ENCODE measurements around the gene DHRS3. TPM values are rescaled to one million over a fixed set of nuclear protein-coding genes. Genes with fewer than 3 reads are reported as not detected.

The DHRS3 gene
- total and polyA plus RNA-seq, 2 of the 13 experiments (the other 11 are each of a cell fraction or from before 2014, with no cell fraction given): 48.5 to 90.5 TPM

GRCh38 chr1:12656575-12656974 lies 38.6 kb upstream of the DHRS3 start (continued):
- TF ChIP-seq ZBTB2 (CRISPR knock-in tag; IDR thresholded peaks at IDR 0.05; ENCODE audit: low read depth) (no peak), PCBP1 (IDR thresholded peaks at IDR 0.05; ENCODE audit: borderline replicate concordance, low read depth, low read length) (no peak), EED (CRISPR knock-in tag; IDR thresholded peaks at IDR 0.05) (no peak), RXRB (CRISPR knock-in tag; IDR thresholded peaks at IDR 0.05; ENCODE audit: borderline replicate concordance) (no peak), SOX13 (IDR thresholded peaks at IDR 0.05) (no peak), SOX13 (CRISPR knock-in tag; conservative IDR thresholded peaks at IDR 0.05 in 1 of 2, IDR thresholded peaks at IDR 0.05 in 1 of 2) (no peak), ZNF567 (CRISPR knock-in tag; IDR thresholded peaks at IDR 0.05; ENCODE audit: borderline replicate concordance) (no peak), MED13 (CRISPR knock-in tag; IDR thresholded peaks at IDR 0.05) (no peak), FOSL1 (CRISPR knock-in tag; IDR thresholded peaks at IDR 0.05; ENCODE audit: borderline replicate concordance) (no peak), BRF2 (CRISPR knock-in tag; IDR thresholded peaks at IDR 0.05) (no peak), ZNF326 (CRISPR knock-in tag; IDR thresholded peaks at IDR 0.05; ENCODE audit: borderline replicate concordance) (no peak), ZNF772 (CRISPR knock-in tag; IDR thresholded peaks at IDR 0.05) (no peak), GRHL1 (CRISPR knock-in tag; conservative IDR thresholded peaks at IDR 0.05) (no peak)
